ENCODE results near the gene DLG2. TPM values are rescaled to one million over a fixed set of nuclear protein-coding genes. Genes with fewer than 3 reads are reported as not detected.

The DLG2 gene
- total RNA-seq, 1 donor, result 3.0 TPM

- H3K4me3 ChIP-seq (ENCODE audit: low read depth, low read length), result no peak overlapping the region
- TF ChIP-seq CTCF (IDR thresholded peaks at IDR 0.05; ENCODE audit: insufficient read depth, low read length), result no peak
- no peak for DNase-seq (ENCODE audit: low read depth)
Measured at GRCh38 chr11:84471501-84471900, 1155.6 kb downstream of the DLG2 start.

GRCh38 chr11:84468235-84468634, 1158.9 kb downstream of the DLG2 start:
- H3K4me3 ChIP-seq (ENCODE audit: low read depth, low read length), result no peak overlapping the region
- no peak for TF ChIP-seq CTCF (IDR thresholded peaks at IDR 0.05; ENCODE audit: insufficient read depth, low read length)
- DNase-seq (ENCODE audit: low read depth), result peak; percentile 28

GRCh38 chr11:84465040-84465439, 1162.1 kb downstream of the DLG2 start:
- no peak overlapping the region for H3K4me3 ChIP-seq (ENCODE audit: low read depth, low read length)
- TF ChIP-seq CTCF (IDR thresholded peaks at IDR 0.05; ENCODE audit: insufficient read depth, low read length), result no peak
- no peak for DNase-seq (ENCODE audit: low read depth)

GRCh38 chr11:84455691-84456090, 1171.5 kb downstream of the DLG2 start:
- no peak overlapping the region for H3K4me3 ChIP-seq (ENCODE audit: low read depth, low read length)
- peak; percentile 64 for DNase-seq (ENCODE audit: low read depth)
- TF ChIP-seq CTCF (IDR thresholded peaks at IDR 0.05; ENCODE audit: insufficient read depth, low read length), result no peak

- no peak overlapping the region for H3K4me3 ChIP-seq (ENCODE audit: low read depth, low read length)
- no peak for TF ChIP-seq CTCF (IDR thresholded peaks at IDR 0.05; ENCODE audit: insufficient read depth, low read length)
- DNase-seq (ENCODE audit: low read depth), result no peak
Measured at GRCh38 chr11:84452211-84452610, 1174.9 kb downstream of the DLG2 start.

GRCh38 chr11:84438565-84438964, 1188.6 kb downstream of the DLG2 start:
- TF ChIP-seq CTCF (IDR thresholded peaks at IDR 0.05; ENCODE audit: insufficient read depth, low read length), result no peak
- DNase-seq (ENCODE audit: low read depth), result no peak
- H3K4me3 ChIP-seq (ENCODE audit: low read depth, low read length), result no peak overlapping the region
